Neural cell (in vitro differentiated cells): Measurements from ENCODE around the gene CPSF3. TPM values are rescaled to one million over a fixed set of nuclear protein-coding genes. Genes with fewer than 3 reads are reported as not detected.

Source experiments
- H2AFZ ChIP-seq: fragments of 200-600, 300-800 bp; sonication (generic), shearing (Covaris generic); 2 replicates; pipeline ENCODE4 v1.6.0; 2014; ENCODE audit warnings: low read depth, mild to moderate bottlenecking, antibody characterized with exemption, low read length, moderate library complexity
- H3F3A ChIP-seq: fragments of 200-600 bp; shearing (Covaris generic); 2 replicates; pipeline ENCODE4 v1.6.1; 2016; ENCODE audit warnings: mild to moderate bottlenecking, moderate library complexity, mixed read lengths, antibody characterized with exemption, low read length; ENCODE audit not compliant: insufficient read depth, poor library complexity, severe bottlenecking
- H3K27ac ChIP-seq: fragments of 200-600, 300-800 bp; sonication (generic), shearing (Covaris generic); 2 replicates; pipeline ENCODE4 v1.5.1; 2014; ENCODE audit warnings: mild to moderate bottlenecking, low read length, moderate library complexity
- H3K27me3 ChIP-seq: fragments of 300-800, 200-600 bp; sonication (generic), shearing (Covaris generic); 2 replicates; pipeline ENCODE4 v1.6.0; 2014; ENCODE audit warnings: mild to moderate bottlenecking, low read depth, low read length, moderate library complexity; ENCODE audit not compliant: insufficient read depth
- H3K36me3 ChIP-seq: fragments of 300-800, 200-600 bp; sonication (generic), shearing (Covaris generic); 2 replicates; pipeline ENCODE4 v1.5.1; 2014; ENCODE audit warnings: mild to moderate bottlenecking, antibody characterized with exemption, low read length, moderate library complexity; ENCODE audit not compliant: insufficient read depth
- H3K4me2 ChIP-seq: fragments of 300-800, 200-600 bp; sonication (generic), shearing (Covaris generic); 2 replicates; pipeline ENCODE4 v1.6.0; 2014; ENCODE audit warnings: mild to moderate bottlenecking, low read length
- H3K4me3 ChIP-seq: fragments of 300-800, 200-600 bp; sonication (generic), shearing (Covaris generic); 2 replicates; pipeline ENCODE4 v1.5.1; 2014; ENCODE audit warnings: mild to moderate bottlenecking, low read length, moderate library complexity
- H3K79me2 ChIP-seq: fragments of 200-600 bp; shearing (Covaris generic); replicated peaks from 2 replicates; pipeline ENCODE4 v1.6.0; 2014; ENCODE audit warnings: mild to moderate bottlenecking, low read length, moderate library complexity; ENCODE audit not compliant: insufficient read depth
- H3K9ac ChIP-seq: fragments of 300-800, 200-600 bp; sonication (generic), shearing (Covaris generic); 2 replicates; pipeline ENCODE4 v1.6.1; 2016; ENCODE audit warnings: mild to moderate bottlenecking, low read length, mixed read lengths
- H3K9me2 ChIP-seq: fragments of 200-600 bp; shearing (Covaris generic); 2 replicates; pipeline ENCODE4 v1.6.1; 2016; ENCODE audit warnings: mild to moderate bottlenecking, low read length, mixed read lengths; ENCODE audit not compliant: insufficient read depth
- H3K9me3 ChIP-seq: fragments of 200-600, 300-800 bp; sonication (generic), shearing (Covaris generic); 2 replicates; pipeline ENCODE4 v1.6.1; 2016; ENCODE audit warnings: mild to moderate bottlenecking, mixed run types, low read length, moderate library complexity, mixed read lengths
- H4K20me1 ChIP-seq: fragments of 200-600 bp; shearing (Covaris generic); 2 replicates; pipeline ENCODE4 v1.6.1; 2016; ENCODE audit warnings: mild to moderate bottlenecking, mixed run types; ENCODE audit not compliant: insufficient read depth
- CTCF ChIP-seq: fragments of 450-650 bp; IDR thresholded peaks from 2 replicates; pipeline ENCODE4 v1.5.1; 2014; ENCODE audit warnings: antibody characterized with exemption, mild to moderate bottlenecking, moderate library complexity; ENCODE audit not compliant: poor library complexity, severe bottlenecking
- EP300 ChIP-seq: fragments of 450-650 bp; conservative IDR thresholded peaks from 2 replicates; pipeline ENCODE4 v1.6.1; 2014; ENCODE audit warnings: antibody characterized with exemption, mild to moderate bottlenecking, moderate library complexity; ENCODE audit not compliant: poor library complexity, severe bottlenecking
- EZH2 ChIP-seq: fragments of 200-600, 300-800 bp; shearing (Covaris generic), sonication (generic); IDR thresholded peaks from 2 replicates; pipeline ENCODE4 v1.6.1; 2014; ENCODE audit warnings: antibody characterized with exemption, low read length, borderline replicate concordance, mild to moderate bottlenecking; ENCODE audit not compliant: insufficient read depth, poor library complexity, severe bottlenecking
- MXI1 ChIP-seq: fragments of 450-650 bp; conservative IDR thresholded peaks from 2 replicates; pipeline ENCODE4 v1.6.1; 2014; ENCODE audit warnings: antibody characterized with exemption, mild to moderate bottlenecking; ENCODE audit not compliant: poor library complexity, severe bottlenecking
- POLR2AphosphoS5 ChIP-seq: IDR thresholded peaks from 2 replicates; pipeline ENCODE4 v1.6.1; 2012
- RAD21 ChIP-seq: fragments of 450-650 bp; conservative IDR thresholded peaks from 2 replicates; pipeline ENCODE4 v1.6.1; 2014; ENCODE audit warnings: antibody characterized with exemption, mild to moderate bottlenecking, moderate library complexity
- REST ChIP-seq: IDR thresholded peaks from 2 replicates; pipeline ENCODE4 v1.6.1; 2012; ENCODE audit warnings: borderline replicate concordance
- SMC3 ChIP-seq: fragments of 450-650 bp; conservative IDR thresholded peaks from 2 replicates; pipeline ENCODE4 v1.6.1; 2014; ENCODE audit warnings: antibody characterized with exemption, mild to moderate bottlenecking, moderate library complexity; ENCODE audit not compliant: poor library complexity
- polyA plus RNA-seq: library from polyadenylated mRNA; depleted of rRNA; stranded (reverse); fragments of >200 nt; gene quantifications from 2 replicates; pipeline ENCODE4 v1.2.3, GENCODE V29; 2014

The CPSF3 gene
- polyA plus RNA-seq, 1 donor from 2014 or later = 56.0 TPM

- H3K36me3 ChIP-seq = no peaks in the 10 kb centered on the region
- H3K4me3 ChIP-seq = peak overlapping the region; percentile 88
- H3K9me2 ChIP-seq = no peaks in the 10 kb centered on the region
- peak overlapping the region; percentile 83 for H3K9ac ChIP-seq
- peak overlapping the region; percentile 80 for H3K27ac ChIP-seq
- H3K27me3 ChIP-seq = no peaks in the 10 kb centered on the region
- H2AFZ ChIP-seq = peak overlapping the region; percentile 67
- H3K79me2 ChIP-seq = peaks cover 36% of the 10 kb centered on the region
- H3K9me3 ChIP-seq = no peaks in the 10 kb centered on the region
- H3K4me2 ChIP-seq = peak overlapping the region; percentile 70
- no peaks in the 10 kb centered on the region for H4K20me1 ChIP-seq
- H3F3A ChIP-seq = no peaks in the 10 kb centered on the region
- peak; percentile 15 for TF ChIP-seq POLR2AphosphoS5
- no peak for TF ChIP-seq EZH2
- no peak for TF ChIP-seq SMC3
- TF ChIP-seq MXI1 = peak; percentile 57
- TF ChIP-seq EP300 = peak; percentile 28
- peak; percentile 14 for TF ChIP-seq CTCF
- TF ChIP-seq REST = no peak
Observed at GRCh38 chr2:9422321-9423099, 944 bp upstream of the CPSF3 start.

GRCh38 chr2:9423922-9424272 is 443 bp downstream of the CPSF3 start:
- Histone ChIP-seq H3K9me3 (no peaks in the 10 kb centered on the region), H2AFZ (peak overlapping the region; percentile 92), H3K4me3 (peak overlapping the region; percentile 88), H3K4me2 (peak overlapping the region; percentile 91), H4K20me1 (no peaks in the 10 kb centered on the region), H3K27ac (peak overlapping the region; percentile 80), H3K79me2 (peaks cover 32% of the 10 kb centered on the region), H3K9ac (peak overlapping the region; percentile 83), H3F3A (no peaks in the 10 kb centered on the region), H3K27me3 (no peaks in the 10 kb centered on the region), H3K9me2 (no peaks in the 10 kb centered on the region), H3K36me3 (no peaks in the 10 kb centered on the region)
- TF ChIP-seq SMC3 = no peak
- no peak for TF ChIP-seq REST
- no peak for TF ChIP-seq MXI1
- TF ChIP-seq CTCF = no peak
- no peak for TF ChIP-seq RAD21
- no peak for TF ChIP-seq EZH2
